HG03520 (cell line): ENCODE measurements around the gene CASP6.

Source experiments
- ATAC-seq: cut with Tn5 transposase; IDR thresholded peaks from one replicate; pipeline ENCODE4 v1.9.1; 2021; ENCODE audit warnings: mild to moderate bottlenecking, moderate library complexity; ENCODE audit not compliant: unreplicated experiment

CASP6 gene

GRCh38 chr4:109673303-109673702 lies 29.9 kb downstream of the CASP6 start:
- no peak for ATAC-seq

- ATAC-seq, result no peak
Observed at GRCh38 chr4:109672169-109672930, 30.9 kb downstream of the CASP6 start.

- ATAC-seq, result no peak
Observed at GRCh38 chr4:109671350-109671749, 31.9 kb downstream of the CASP6 start.

GRCh38 chr4:109665783-109666485 lies 37.3 kb downstream of the CASP6 start:
- ATAC-seq, result no peak

- ATAC-seq, result no peak
Observed at GRCh38 chr4:109662771-109663170, 40.5 kb downstream of the CASP6 start.

GRCh38 chr4:109662116-109662515 lies 41.1 kb downstream of the CASP6 start:
- no peak for ATAC-seq

GRCh38 chr4:109658871-109659410 lies 44.3 kb downstream of the CASP6 start:
- no peak for ATAC-seq

- ATAC-seq, result no peak
Observed at GRCh38 chr4:109657854-109658418, 45.3 kb downstream of the CASP6 start.

- ATAC-seq, result no peak
Observed at GRCh38 chr4:109655396-109655795, 47.8 kb downstream of the CASP6 start.

- peak; percentile 92 for ATAC-seq
Observed at GRCh38 chr4:109649872-109650271, 53.4 kb downstream of the CASP6 start.

GRCh38 chr4:109648997-109649575 lies 54.2 kb downstream of the CASP6 start:
- no peak for ATAC-seq

- peak; percentile 40 for ATAC-seq
Observed at GRCh38 chr4:109648266-109648996, 54.8 kb downstream of the CASP6 start.

GRCh38 chr4:109645874-109646710 lies 57.2 kb downstream of the CASP6 start:
- no peak for ATAC-seq

GRCh38 chr4:109640644-109641043 lies 62.6 kb downstream of the CASP6 start:
- no peak for ATAC-seq
